ENCODE measurements around the gene ODAD3. TPM values are rescaled to one million over a fixed set of nuclear protein-coding genes. Genes with fewer than 3 reads are reported as not detected.
"Not testable (repeated sequence)": the region's sequence is repeated elsewhere in the genome, so short reads cannot be mapped to it uniquely, and the experiment has no call there.

Gene ODAD3
- polyA plus RNA-seq, 1 donor: 0.79 TPM

- H3K27ac ChIP-seq (ENCODE audit: low read length); H3K36me3 ChIP-seq (ENCODE audit: control insufficient read depth, insufficient read depth, low read length); H3K9me3 ChIP-seq (ENCODE audit: control insufficient read depth, low read depth, low read length); H3K4me3 ChIP-seq (ENCODE audit: low read length); H3K4me1 ChIP-seq (ENCODE audit: control insufficient read depth, insufficient read depth, low read length); DNase-seq; H3K27me3 ChIP-seq (ENCODE audit: control insufficient read depth, insufficient read depth, low read length): not testable (repeated sequence)
- no CpG with 5 or more reads among the region's 11 CpGs for WGBS (ENCODE audit: insufficient coverage, low lambda C conversion rate)
These were observed 24.0 kb upstream of the ODAD3 start for GRCh38 chr19:11458912-11459311.

GRCh38 chr19:11458236-11458900 lies 23.4 kb upstream of the ODAD3 start:
- no CpG with 5 or more reads among the region's 19 CpGs for WGBS (ENCODE audit: insufficient coverage, low lambda C conversion rate)
- no peaks in the 10 kb centered on the region for H3K36me3 ChIP-seq (ENCODE audit: control insufficient read depth, insufficient read depth, low read length)
- H3K4me3 ChIP-seq (ENCODE audit: low read length): no peak overlapping the region
- H3K9me3 ChIP-seq (ENCODE audit: control insufficient read depth, low read depth, low read length): no peaks in the 10 kb centered on the region
- peaks cover 10% of the 10 kb centered on the region for H3K27me3 ChIP-seq (ENCODE audit: control insufficient read depth, insufficient read depth, low read length)
- no peak overlapping the region for H3K27ac ChIP-seq (ENCODE audit: low read length)
- no peak for DNase-seq
- H3K4me1 ChIP-seq (ENCODE audit: control insufficient read depth, insufficient read depth, low read length): no peaks in the 10 kb centered on the region

GRCh38 chr19:11457831-11458230 lies 22.9 kb upstream of the ODAD3 start:
- H3K4me1 ChIP-seq (ENCODE audit: control insufficient read depth, insufficient read depth, low read length): no peaks in the 10 kb centered on the region
- H3K27ac ChIP-seq (ENCODE audit: low read length): no peak overlapping the region
- 100% methylated on average over 2 of the region's 20 CpGs for WGBS (ENCODE audit: insufficient coverage, low lambda C conversion rate)
- no peak for DNase-seq
- no peaks in the 10 kb centered on the region for H3K9me3 ChIP-seq (ENCODE audit: control insufficient read depth, low read depth, low read length)
- no peaks in the 10 kb centered on the region for H3K36me3 ChIP-seq (ENCODE audit: control insufficient read depth, insufficient read depth, low read length)
- H3K4me3 ChIP-seq (ENCODE audit: low read length): no peak overlapping the region
- peaks cover 10% of the 10 kb centered on the region for H3K27me3 ChIP-seq (ENCODE audit: control insufficient read depth, insufficient read depth, low read length)

DNA sequence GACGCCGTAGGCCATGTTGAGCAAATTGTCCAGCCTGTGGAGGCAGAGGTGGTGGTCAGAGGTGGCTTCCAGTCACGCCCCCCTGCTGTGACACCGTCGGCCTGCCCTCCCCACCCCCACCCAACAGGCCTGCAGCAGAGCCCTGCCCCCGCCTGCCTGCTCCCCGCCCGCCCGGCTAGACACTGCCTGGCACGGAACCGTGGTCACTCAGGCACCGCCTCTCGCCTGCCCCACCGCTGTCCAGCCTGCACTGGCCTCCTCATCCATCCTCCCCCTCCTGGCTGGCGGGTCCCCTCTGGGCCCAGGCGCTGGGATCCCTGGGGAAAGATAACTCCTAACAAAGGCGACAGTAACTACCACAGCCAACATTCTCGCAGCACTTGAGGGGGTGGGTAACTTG lies 22.2 kb upstream of the ODAD3 start:
- no peak for DNase-seq
- no peaks in the 10 kb centered on the region for H3K9me3 ChIP-seq (ENCODE audit: control insufficient read depth, low read depth, low read length)
- no peak overlapping the region for H3K4me3 ChIP-seq (ENCODE audit: low read length)
- WGBS (ENCODE audit: insufficient coverage, low lambda C conversion rate): no CpG with 5 or more reads among the region's 18 CpGs
- no peaks in the 10 kb centered on the region for H3K36me3 ChIP-seq (ENCODE audit: control insufficient read depth, insufficient read depth, low read length)
- no peak overlapping the region for H3K27ac ChIP-seq (ENCODE audit: low read length)
- H3K4me1 ChIP-seq (ENCODE audit: control insufficient read depth, insufficient read depth, low read length): no peaks in the 10 kb centered on the region
- H3K27me3 ChIP-seq (ENCODE audit: control insufficient read depth, insufficient read depth, low read length): peaks cover 10% of the 10 kb centered on the region

DNA sequence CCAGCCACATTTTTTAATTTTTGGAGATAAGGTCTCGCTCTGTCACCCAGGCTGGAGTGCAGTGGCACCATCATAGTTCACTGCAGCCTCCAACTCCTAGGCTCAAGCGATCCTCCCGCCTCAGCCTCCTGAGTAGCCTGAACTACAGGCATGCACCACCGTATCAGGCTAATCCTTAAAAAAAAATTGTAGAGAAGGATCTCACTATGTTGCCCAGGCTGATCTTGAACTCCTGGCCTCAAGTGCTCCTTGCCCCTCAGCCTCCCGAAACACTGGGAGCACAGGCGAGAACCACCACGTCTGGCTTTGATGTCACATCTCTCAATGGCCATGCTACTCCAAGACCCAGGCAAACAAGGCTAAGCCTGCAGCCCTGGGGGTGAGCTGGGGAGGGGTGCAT lies 21.7 kb upstream of the ODAD3 start:
- no peaks in the 10 kb centered on the region for H3K36me3 ChIP-seq (ENCODE audit: control insufficient read depth, insufficient read depth, low read length)
- peaks cover 10% of the 10 kb centered on the region for H3K27me3 ChIP-seq (ENCODE audit: control insufficient read depth, insufficient read depth, low read length)
- H3K4me3 ChIP-seq (ENCODE audit: low read length): no peak overlapping the region
- H3K9me3 ChIP-seq (ENCODE audit: control insufficient read depth, low read depth, low read length): no peaks in the 10 kb centered on the region
- H3K27ac ChIP-seq (ENCODE audit: low read length): no peak overlapping the region
- H3K4me1 ChIP-seq (ENCODE audit: control insufficient read depth, insufficient read depth, low read length): no peaks in the 10 kb centered on the region
- no CpG with 5 or more reads among the region's 7 CpGs for WGBS (ENCODE audit: insufficient coverage, low lambda C conversion rate)
- DNase-seq: no peak

- no CpG with 5 or more reads among the region's 9 CpGs for WGBS (ENCODE audit: insufficient coverage, low lambda C conversion rate)
These were observed 20.3 kb upstream of the ODAD3 start for GRCh38 chr19:11455233-11455554.

DNA sequence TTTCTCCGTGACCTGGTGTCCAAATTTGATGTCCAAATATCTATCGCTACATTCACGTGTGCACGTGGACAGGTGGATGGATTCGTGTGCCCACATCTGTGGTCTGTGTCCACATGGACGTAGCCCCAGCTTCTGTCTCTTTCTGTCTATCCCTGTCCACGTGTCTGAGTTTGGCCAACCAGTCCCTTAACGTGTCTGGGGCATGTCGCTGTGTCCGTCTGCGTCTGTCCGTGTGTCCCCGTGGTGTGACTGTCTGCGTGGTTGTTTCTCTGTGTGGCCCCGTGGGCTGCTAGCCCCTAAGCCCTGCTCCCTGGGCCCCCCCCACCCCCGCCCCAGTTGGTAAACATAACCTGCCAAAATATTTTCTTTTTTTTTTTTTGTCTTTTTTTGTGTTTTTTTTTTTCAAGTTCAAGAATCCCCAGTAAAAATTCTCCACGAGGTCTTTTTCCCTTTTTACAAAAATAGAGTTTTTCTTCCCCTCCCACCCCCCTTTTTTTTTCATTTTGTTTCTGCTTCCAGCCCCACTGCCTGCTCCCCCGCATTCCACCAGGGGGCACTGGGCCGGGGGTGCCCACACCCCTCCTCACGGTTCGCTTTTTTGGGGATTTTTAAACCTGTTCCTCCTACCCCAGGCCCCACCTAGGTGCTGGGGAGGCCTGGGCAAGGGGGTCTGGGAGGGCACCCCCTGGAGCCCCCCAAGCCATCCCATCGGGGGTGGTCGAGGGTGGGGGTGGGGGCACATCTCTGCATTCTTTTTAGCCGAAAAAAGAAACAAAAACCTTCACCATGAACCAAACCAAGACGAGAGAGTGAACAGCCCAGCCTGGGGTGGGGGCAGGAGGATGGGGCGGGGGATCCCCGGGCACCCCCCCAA lies 18.8 kb upstream of the ODAD3 start:
- WGBS (ENCODE audit: insufficient coverage, low lambda C conversion rate): 14% methylated on average over 3 of the region's 27 CpGs
- H3K4me1 ChIP-seq (ENCODE audit: control insufficient read depth, insufficient read depth, low read length): no peaks in the 10 kb centered on the region

More at GRCh38 chr19:11455233-11455554, 20.3 kb upstream of the ODAD3 start:
- not testable (repeated sequence) for H3K4me3 ChIP-seq (ENCODE audit: low read length); DNase-seq; H3K4me1 ChIP-seq (ENCODE audit: control insufficient read depth, insufficient read depth, low read length); H3K9me3 ChIP-seq (ENCODE audit: control insufficient read depth, low read depth, low read length); H3K36me3 ChIP-seq (ENCODE audit: control insufficient read depth, insufficient read depth, low read length); H3K27ac ChIP-seq (ENCODE audit: low read length)
- H3K27me3 ChIP-seq (ENCODE audit: control insufficient read depth, insufficient read depth, low read length): peaks cover 10% of the 10 kb centered on the region

DNA sequence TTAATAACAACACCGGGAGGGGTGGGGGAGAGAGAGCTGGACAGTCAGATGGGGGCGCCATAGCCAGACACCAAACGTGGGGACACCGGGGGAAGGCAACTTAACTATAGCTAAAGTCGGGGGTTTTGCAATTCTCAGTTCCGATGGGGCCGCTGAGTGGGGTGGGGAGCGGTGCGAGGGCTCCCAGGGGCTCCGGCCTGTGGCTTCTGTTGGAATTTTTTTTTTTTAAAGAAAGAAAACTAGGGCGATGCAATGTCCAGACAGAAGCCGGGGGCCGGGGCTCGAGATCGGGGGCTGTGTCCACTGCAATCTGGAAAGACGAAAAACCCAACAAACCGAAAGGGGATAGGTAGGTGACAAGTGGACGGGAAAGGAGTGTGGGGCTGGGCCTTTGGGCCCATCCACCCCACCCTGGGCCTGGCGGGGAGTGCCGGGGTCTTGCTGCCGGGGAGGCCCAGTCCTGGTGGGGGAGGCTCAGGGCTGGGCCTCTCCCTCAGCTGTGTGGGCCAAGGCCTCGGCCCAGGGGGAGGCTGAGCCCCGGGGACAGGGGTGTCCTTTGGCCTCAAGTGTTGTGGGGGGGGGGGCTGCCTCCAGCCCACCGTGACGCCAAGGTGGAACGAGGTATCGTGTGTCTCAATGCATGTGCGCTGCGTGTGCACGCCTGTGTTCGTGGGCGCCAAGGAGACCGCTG lies 17.8 kb upstream of the ODAD3 start:
- Histone ChIP-seq H3K4me1 (ENCODE audit: control insufficient read depth, insufficient read depth, low read length) (no peaks in the 10 kb centered on the region), H3K9me3 (ENCODE audit: control insufficient read depth, low read depth, low read length) (no peaks in the 10 kb centered on the region), H3K36me3 (ENCODE audit: control insufficient read depth, insufficient read depth, low read length) (peaks cover 24% of the 10 kb centered on the region), H3K4me3 (ENCODE audit: low read length) (no peak overlapping the region), H3K27me3 (ENCODE audit: control insufficient read depth, insufficient read depth, low read length) (peaks cover 8% of the 10 kb centered on the region), H3K27ac (ENCODE audit: low read length) (no peak overlapping the region)
- WGBS (ENCODE audit: insufficient coverage, low lambda C conversion rate): 83% methylated on average over 6 of the region's 33 CpGs
- DNase-seq: no peak

More for the DNA sequence above, 18.8 kb upstream of the ODAD3 start:
- no peak for DNase-seq
- Histone ChIP-seq H3K27me3 (ENCODE audit: control insufficient read depth, insufficient read depth, low read length) (peaks cover 10% of the 10 kb centered on the region), H3K4me3 (ENCODE audit: low read length) (no peak overlapping the region), H3K27ac (ENCODE audit: low read length) (no peak overlapping the region), H3K9me3 (ENCODE audit: control insufficient read depth, low read depth, low read length) (no peaks in the 10 kb centered on the region), H3K36me3 (ENCODE audit: control insufficient read depth, insufficient read depth, low read length) (peaks cover 15% of the 10 kb centered on the region)

GRCh38 chr19:11451871-11452619 lies 17.1 kb upstream of the ODAD3 start:
- H3K27ac ChIP-seq (ENCODE audit: low read length): no peak overlapping the region
- DNase-seq: peak in 1 of 2 donors; percentile 13
- no peaks in the 10 kb centered on the region for H3K9me3 ChIP-seq (ENCODE audit: control insufficient read depth, low read depth, low read length)
- H3K4me1 ChIP-seq (ENCODE audit: control insufficient read depth, insufficient read depth, low read length): no peaks in the 10 kb centered on the region
- H3K4me3 ChIP-seq (ENCODE audit: low read length): no peak overlapping the region
- H3K27me3 ChIP-seq (ENCODE audit: control insufficient read depth, insufficient read depth, low read length): peaks cover 2% of the 10 kb centered on the region
- H3K36me3 ChIP-seq (ENCODE audit: control insufficient read depth, insufficient read depth, low read length): peaks cover 32% of the 10 kb centered on the region
- WGBS (ENCODE audit: insufficient coverage, low lambda C conversion rate): 51% methylated on average over 5 of the region's 25 CpGs

GRCh38 chr19:11451327-11451870 lies 16.5 kb upstream of the ODAD3 start:
- DNase-seq: no peak
- H3K27me3 ChIP-seq (ENCODE audit: control insufficient read depth, insufficient read depth, low read length): peaks cover 2% of the 10 kb centered on the region
- no peaks in the 10 kb centered on the region for H3K9me3 ChIP-seq (ENCODE audit: control insufficient read depth, low read depth, low read length)
- 34% methylated on average over 6 of the region's 13 CpGs for WGBS (ENCODE audit: insufficient coverage, low lambda C conversion rate)
- H3K27ac ChIP-seq (ENCODE audit: low read length): no peak overlapping the region
- no peaks in the 10 kb centered on the region for H3K4me1 ChIP-seq (ENCODE audit: control insufficient read depth, insufficient read depth, low read length)
- H3K4me3 ChIP-seq (ENCODE audit: low read length): no peak overlapping the region
- H3K36me3 ChIP-seq (ENCODE audit: control insufficient read depth, insufficient read depth, low read length): peaks cover 34% of the 10 kb centered on the region

All from large intestine (tissue), 3 donors.